Panc1 (cell line): ENCODE data around the gene TBC1D2B.

Source experiments
- CTCF ChIP-seq: fragments of 450-650 bp; IDR thresholded peaks from 2 replicates; pipeline ENCODE4 v1.5.1; 2017; ENCODE audit warnings: mild to moderate bottlenecking
- POLR2AphosphoS5 ChIP-seq: IDR thresholded peaks from 2 replicates; pipeline ENCODE4 v1.6.1; 2012; ENCODE audit warnings: mild to moderate bottlenecking, low read depth, low read length, moderate library complexity
- REST ChIP-seq, 2 experiments: IDR thresholded peaks; 2 replicates each; pipeline ENCODE4 v1.6.1; 2011 to 2012; ENCODE audit warnings: low read depth in 2 of 2, control low read depth in 1 of 2, low read length in 1 of 2, mild to moderate bottlenecking in 1 of 2, moderate library complexity in 1 of 2; ENCODE audit not compliant: insufficient read depth in 1 of 2
- TCF7L2 ChIP-seq: IDR thresholded peaks from 2 replicates; pipeline ENCODE4 v1.6.1; 2011; ENCODE audit warnings: mild to moderate bottlenecking, low read depth, low read length, inconsistent platforms

- TF ChIP-seq CTCF (no peak), REST (IDR thresholded peaks at IDR 0.05; ENCODE audit: insufficient read depth in 1 of 2, low read depth in 2 of 2, low read length in 1 of 2) (no peak), TCF7L2 (no peak), POLR2AphosphoS5 (no peak)
These were observed 113.3 kb downstream of the TBC1D2B start for GRCh38 chr15:77964193-77964592.
